22Rv1 (cell line): ENCODE results near the gene COL11A2.

Experiments
- CTCF ChIP-seq: fragments of 450-650 bp; IDR thresholded peaks from 2 replicates; pipeline ENCODE4 v1.5.1; 2017; ENCODE audit warnings: mild to moderate bottlenecking
- ZFX ChIP-seq: fragments of 450-650 bp; IDR thresholded peaks from 2 replicates; pipeline ENCODE4 v1.6.1; 2017; ENCODE audit warnings: antibody characterized with exemption, borderline replicate concordance

DNA sequence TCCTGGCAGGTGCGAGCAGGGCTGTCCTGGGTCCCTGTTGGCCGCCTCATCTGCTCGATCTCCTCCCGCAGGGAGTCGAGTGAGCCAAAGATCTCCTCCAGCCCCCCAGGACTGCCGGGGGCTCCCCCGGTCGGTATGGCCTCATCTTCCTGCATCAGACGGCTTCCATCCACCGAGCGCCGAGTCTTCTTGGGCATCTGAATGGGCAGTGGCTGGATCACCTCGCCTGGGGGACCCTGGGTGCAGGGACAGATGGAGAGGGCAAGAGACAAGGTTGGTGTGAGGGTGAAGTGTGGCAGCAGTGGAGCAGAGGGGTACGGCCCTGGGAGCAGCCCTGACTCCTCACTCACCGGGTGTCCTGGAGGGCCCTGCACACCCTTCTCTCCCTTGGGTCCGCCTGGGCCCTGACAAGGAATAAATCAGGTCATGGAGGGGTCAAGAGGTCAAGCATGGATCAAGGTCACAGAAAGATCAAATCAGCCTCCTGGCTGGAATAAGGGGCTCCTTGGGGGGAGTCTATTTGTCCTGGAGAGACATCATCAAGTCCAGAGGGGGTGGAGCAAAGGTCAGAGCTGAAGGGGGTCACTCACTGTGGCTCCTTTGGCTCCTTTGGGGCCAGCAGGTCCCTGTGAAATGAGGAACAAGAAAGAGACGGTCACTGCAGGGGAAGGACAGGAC, 26.5 kb downstream of the COL11A2 start:
- no peak for TF ChIP-seq CTCF
- no peak for TF ChIP-seq ZFX
